ENCODE data around the gene CRAT.

DNA sequence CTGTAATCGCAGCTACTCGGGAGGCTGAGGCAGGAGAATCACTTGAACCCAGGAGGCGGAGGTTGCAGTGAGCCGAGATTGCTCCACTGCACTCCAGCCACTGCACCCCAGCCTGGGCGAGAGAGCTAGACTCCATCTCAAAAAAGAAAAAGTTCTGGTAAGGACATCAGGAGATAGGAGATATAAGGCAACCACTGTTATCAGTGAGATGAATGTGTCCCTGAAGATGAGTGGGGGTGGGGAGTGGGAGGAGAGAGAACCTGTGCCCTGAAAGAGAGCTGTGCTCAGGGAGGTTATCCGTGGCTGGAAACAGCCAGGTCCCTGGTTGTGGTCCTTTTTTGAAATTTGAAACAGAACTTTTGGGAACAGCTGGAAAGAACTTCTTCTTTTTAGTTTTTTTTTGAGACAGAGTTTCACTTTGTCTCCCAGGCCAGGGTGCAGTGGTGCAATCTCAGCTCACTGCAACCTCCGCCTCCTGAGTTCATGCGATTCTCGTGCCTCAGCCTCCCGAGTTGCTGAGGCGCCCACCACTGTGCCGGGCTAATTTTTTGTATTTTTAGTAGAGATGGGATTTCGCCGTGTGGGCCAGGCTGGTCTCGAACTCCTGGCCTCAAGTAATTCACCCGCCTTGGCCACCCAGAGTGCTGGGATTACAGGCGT, 3.2 kb upstream of the CRAT start:
- TF ChIP-seq, protein P1, sequence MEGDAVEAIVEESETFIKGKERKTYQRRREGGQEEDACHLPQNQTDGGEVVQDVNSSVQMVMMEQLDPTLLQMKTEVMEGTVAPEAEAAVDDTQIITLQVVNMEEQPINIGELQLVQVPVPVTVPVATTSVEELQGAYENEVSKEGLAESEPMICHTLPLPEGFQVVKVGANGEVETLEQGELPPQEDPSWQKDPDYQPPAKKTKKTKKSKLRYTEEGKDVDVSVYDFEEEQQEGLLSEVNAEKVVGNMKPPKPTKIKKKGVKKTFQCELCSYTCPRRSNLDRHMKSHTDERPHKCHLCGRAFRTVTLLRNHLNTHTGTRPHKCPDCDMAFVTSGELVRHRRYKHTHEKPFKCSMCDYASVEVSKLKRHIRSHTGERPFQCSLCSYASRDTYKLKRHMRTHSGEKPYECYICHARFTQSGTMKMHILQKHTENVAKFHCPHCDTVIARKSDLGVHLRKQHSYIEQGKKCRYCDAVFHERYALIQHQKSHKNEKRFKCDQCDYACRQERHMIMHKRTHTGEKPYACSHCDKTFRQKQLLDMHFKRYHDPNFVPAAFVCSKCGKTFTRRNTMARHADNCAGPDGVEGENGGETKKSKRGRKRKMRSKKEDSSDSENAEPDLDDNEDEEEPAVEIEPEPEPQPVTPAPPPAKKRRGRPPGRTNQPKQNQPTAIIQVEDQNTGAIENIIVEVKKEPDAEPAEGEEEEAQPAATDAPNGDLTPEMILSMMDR (IDR thresholded peaks at IDR 0.05; ENCODE audit: insufficient read depth, low read length), result no peak
- TF ChIP-seq, protein P2, sequence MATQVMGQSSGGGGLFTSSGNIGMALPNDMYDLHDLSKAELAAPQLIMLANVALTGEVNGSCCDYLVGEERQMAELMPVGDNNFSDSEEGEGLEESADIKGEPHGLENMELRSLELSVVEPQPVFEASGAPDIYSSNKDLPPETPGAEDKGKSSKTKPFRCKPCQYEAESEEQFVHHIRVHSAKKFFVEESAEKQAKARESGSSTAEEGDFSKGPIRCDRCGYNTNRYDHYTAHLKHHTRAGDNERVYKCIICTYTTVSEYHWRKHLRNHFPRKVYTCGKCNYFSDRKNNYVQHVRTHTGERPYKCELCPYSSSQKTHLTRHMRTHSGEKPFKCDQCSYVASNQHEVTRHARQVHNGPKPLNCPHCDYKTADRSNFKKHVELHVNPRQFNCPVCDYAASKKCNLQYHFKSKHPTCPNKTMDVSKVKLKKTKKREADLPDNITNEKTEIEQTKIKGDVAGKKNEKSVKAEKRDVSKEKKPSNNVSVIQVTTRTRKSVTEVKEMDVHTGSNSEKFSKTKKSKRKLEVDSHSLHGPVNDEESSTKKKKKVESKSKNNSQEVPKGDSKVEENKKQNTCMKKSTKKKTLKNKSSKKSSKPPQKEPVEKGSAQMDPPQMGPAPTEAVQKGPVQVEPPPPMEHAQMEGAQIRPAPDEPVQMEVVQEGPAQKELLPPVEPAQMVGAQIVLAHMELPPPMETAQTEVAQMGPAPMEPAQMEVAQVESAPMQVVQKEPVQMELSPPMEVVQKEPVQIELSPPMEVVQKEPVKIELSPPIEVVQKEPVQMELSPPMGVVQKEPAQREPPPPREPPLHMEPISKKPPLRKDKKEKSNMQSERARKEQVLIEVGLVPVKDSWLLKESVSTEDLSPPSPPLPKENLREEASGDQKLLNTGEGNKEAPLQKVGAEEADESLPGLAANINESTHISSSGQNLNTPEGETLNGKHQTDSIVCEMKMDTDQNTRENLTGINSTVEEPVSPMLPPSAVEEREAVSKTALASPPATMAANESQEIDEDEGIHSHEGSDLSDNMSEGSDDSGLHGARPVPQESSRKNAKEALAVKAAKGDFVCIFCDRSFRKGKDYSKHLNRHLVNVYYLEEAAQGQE (IDR thresholded peaks at IDR 0.05; ENCODE audit: insufficient replicate concordance, low read depth), result no peak
- TF ChIP-seq POLR2AphosphoS5 (IDR thresholded peaks at IDR 0.05; ENCODE audit: low read depth) (no peak), GABPA (IDR thresholded peaks at IDR 0.05; ENCODE audit: low read depth) (no peak), SPI1 (IDR thresholded peaks at IDR 0.05; ENCODE audit: borderline replicate concordance, low read depth) (peak; percentile 4; the same call in 1 of the 2 replicates)
